GM12872 (cell line): ENCODE results near the gene HMCES.

Experiments used
- TF ChIP-seq, protein P1 (sequence below): IDR thresholded peaks from 3 replicates; pipeline ENCODE4 v1.5.1; 2011; ENCODE audit warnings: low read depth, mild to moderate bottlenecking, low read length, moderate library complexity; ENCODE audit not compliant: insufficient read depth

The HMCES gene

GRCh38 chr3:129311054-129311902, 32.6 kb downstream of the HMCES start:
- TF ChIP-seq, protein P1, sequence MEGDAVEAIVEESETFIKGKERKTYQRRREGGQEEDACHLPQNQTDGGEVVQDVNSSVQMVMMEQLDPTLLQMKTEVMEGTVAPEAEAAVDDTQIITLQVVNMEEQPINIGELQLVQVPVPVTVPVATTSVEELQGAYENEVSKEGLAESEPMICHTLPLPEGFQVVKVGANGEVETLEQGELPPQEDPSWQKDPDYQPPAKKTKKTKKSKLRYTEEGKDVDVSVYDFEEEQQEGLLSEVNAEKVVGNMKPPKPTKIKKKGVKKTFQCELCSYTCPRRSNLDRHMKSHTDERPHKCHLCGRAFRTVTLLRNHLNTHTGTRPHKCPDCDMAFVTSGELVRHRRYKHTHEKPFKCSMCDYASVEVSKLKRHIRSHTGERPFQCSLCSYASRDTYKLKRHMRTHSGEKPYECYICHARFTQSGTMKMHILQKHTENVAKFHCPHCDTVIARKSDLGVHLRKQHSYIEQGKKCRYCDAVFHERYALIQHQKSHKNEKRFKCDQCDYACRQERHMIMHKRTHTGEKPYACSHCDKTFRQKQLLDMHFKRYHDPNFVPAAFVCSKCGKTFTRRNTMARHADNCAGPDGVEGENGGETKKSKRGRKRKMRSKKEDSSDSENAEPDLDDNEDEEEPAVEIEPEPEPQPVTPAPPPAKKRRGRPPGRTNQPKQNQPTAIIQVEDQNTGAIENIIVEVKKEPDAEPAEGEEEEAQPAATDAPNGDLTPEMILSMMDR, result no peak

GRCh38 chr3:129312021-129312639, 33.5 kb downstream of the HMCES start:
- TF ChIP-seq, protein P1, result no peak

- TF ChIP-seq, protein P1, result no peak
Observed at GRCh38 chr3:129312671-129313414, 34.2 kb downstream of the HMCES start.

DNA sequence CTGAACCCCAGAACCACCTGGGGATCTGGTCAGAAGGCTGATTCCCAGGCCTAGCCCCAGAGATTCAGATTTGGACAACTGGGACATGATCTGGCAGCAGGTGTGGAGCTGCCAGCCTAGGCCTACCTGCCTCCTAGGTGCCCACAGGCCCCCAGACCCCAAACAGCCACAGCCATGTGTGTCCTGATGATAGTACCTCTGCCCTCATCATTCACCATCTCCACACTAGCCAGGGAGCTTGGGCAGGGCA, 34.7 kb downstream of the HMCES start:
- TF ChIP-seq, protein P1, result no peak

- TF ChIP-seq, protein P1, result no peak
Observed at GRCh38 chr3:129313665-129314385, 35.2 kb downstream of the HMCES start.

- TF ChIP-seq, protein P1, result no peak
Observed at GRCh38 chr3:129314386-129315222, 35.9 kb downstream of the HMCES start.
